ENCODE data around the gene GCKR. TPM values are rescaled to one million over a fixed set of nuclear protein-coding genes. Genes with fewer than 3 reads are reported as not detected.

Gene GCKR
- total RNA-seq, 1 donor from 2014 or later, result not detected

DNA sequence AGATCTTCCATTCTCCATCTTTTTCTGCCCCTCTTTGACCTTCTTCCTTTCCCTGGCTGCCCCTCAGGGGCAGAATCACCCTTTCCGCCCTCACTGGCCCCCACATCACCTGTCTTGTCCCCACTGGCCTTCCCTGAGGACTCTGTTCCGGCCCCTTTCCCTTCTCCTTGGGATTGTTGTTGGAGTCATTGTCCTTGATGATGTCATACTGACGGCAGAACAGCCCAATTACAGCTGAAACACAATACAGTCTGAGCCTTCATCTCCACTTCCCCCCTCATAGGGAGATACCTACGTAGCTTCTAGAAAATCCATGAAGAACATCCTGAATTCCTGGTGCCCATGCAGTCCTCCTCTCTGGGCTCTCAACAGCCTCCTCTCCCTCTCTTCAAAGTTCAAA, 4.1 kb upstream of the GCKR start:
- no peaks in the 10 kb centered on the region for H3K9me3 Mint-ChIP-seq
- H3K4me3 Mint-ChIP-seq, result no peak overlapping the region
- TF ChIP-seq CTCF (IDR thresholded peaks at IDR 0.05; ENCODE audit: unreplicated experiment), result no peak
- H3K27ac Mint-ChIP-seq, result no peak overlapping the region
- H3K27me3 Mint-ChIP-seq (ENCODE audit: low read depth), result peaks cover 37% of the 10 kb centered on the region
- DNase-seq (ENCODE audit: low spot score in 2 of 2, unreplicated experiment in 2 of 2), result no peak
- peaks cover 30% of the 10 kb centered on the region for H3K4me1 Mint-ChIP-seq
- no peaks in the 10 kb centered on the region for H3K36me3 Mint-ChIP-seq

GRCh38 chr2:27493948-27494283, 2.7 kb upstream of the GCKR start:
- H3K27ac Mint-ChIP-seq, result no peak overlapping the region
- TF ChIP-seq CTCF (IDR thresholded peaks at IDR 0.05; ENCODE audit: unreplicated experiment), result no peak
- H3K27me3 Mint-ChIP-seq (ENCODE audit: low read depth), result peaks cover 50% of the 10 kb centered on the region
- no peak for DNase-seq (ENCODE audit: low spot score in 2 of 2, unreplicated experiment in 2 of 2)
- peak overlapping the region; percentile 66 for H3K4me3 Mint-ChIP-seq
- H3K4me1 Mint-ChIP-seq, result peaks cover 25% of the 10 kb centered on the region
- H3K36me3 Mint-ChIP-seq, result no peaks in the 10 kb centered on the region
- H3K9me3 Mint-ChIP-seq, result no peaks in the 10 kb centered on the region

GRCh38 chr2:27494284-27494943, 2.2 kb upstream of the GCKR start:
- peaks cover 21% of the 10 kb centered on the region for H3K4me1 Mint-ChIP-seq
- no peak for DNase-seq (ENCODE audit: low spot score in 2 of 2, unreplicated experiment in 2 of 2)
- H3K27ac Mint-ChIP-seq, result no peak overlapping the region
- H3K36me3 Mint-ChIP-seq, result no peaks in the 10 kb centered on the region
- H3K9me3 Mint-ChIP-seq, result no peaks in the 10 kb centered on the region
- H3K4me3 Mint-ChIP-seq, result peak overlapping the region; percentile 66
- peaks cover 55% of the 10 kb centered on the region for H3K27me3 Mint-ChIP-seq (ENCODE audit: low read depth)
- no peak for TF ChIP-seq CTCF (IDR thresholded peaks at IDR 0.05; ENCODE audit: unreplicated experiment)

DNA sequence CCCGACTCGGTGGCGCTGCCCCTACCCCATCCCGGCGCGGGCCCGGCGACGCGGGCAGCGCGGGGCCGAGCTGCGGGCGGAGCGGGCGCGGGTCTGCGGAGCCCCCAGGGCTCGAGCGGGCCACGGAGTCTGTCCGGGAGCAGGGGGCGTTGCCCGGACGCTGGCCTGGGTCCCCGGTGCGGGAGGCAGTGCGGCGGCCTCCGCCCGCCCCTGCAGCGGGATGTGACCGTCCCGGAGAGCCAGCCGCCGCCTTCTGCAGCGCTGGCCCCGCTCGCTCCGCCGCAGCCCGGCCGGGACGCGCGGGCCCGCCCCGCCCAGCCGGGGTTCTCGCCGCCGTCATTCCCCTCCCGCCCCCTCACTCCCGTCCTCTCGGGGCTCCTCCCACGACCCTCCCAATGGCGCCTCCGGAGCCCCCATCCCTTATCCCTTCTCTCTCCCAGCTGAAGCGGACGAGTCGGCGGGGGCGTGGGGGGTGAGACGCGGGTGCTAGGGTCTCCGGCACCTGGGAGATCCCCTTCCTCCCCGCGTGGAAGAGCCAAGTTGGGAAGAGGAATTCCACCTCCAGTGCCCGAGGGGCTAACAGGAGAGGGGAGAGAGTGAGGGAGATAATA, 1.6 kb upstream of the GCKR start, which contains the start of gene FNDC4:
Gene FNDC4 (minus strand): TSS at position 257 of the 611 bp plus-strand sequence. CDS start 521 bp downstream, outside the sequence.
- no peak for TF ChIP-seq CTCF (IDR thresholded peaks at IDR 0.05; ENCODE audit: unreplicated experiment)
- peak within 1 kb of the TSS; percentile 77 for H3K27ac Mint-ChIP-seq
- peak in 1 of 2 experiments; percentile 63 for DNase-seq (ENCODE audit: low spot score in 2 of 2, unreplicated experiment in 2 of 2)
- no peaks in the 10 kb centered on the region for H3K9me3 Mint-ChIP-seq
- peak within 1 kb of the TSS; percentile 91 for H3K4me3 Mint-ChIP-seq
- H3K27me3 Mint-ChIP-seq (ENCODE audit: low read depth), result peaks cover 58% of the 10 kb centered on the region
- peaks cover 15% of the 10 kb centered on the region for H3K4me1 Mint-ChIP-seq
- H3K36me3 Mint-ChIP-seq, result no peaks in the 10 kb centered on the region

DNA sequence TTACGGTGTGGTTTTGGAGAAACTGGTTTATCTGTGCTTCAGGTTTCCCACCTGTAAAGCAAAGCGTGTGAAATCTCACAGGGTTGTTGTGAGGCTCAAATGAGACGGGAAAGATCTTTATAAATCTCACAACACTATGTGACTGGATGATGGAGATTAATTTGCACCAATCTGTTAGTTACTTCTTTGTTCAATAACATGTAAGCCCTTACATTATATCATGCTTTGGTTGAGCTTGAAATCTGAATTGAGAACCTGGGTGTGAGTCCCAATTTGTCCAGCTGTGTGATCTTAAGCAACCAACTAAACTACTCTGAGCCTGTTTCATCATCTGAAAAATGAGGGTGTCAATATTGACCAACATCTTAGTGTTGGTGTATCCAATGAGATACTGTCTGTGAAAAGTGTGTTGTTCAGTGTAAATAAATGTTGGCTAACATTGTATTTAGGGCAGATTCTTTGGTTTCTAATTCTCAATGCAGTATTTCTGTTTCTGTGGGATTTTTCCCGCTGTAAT, 741 bp upstream of the GCKR start:
- peak overlapping the region; percentile 91 for H3K4me3 Mint-ChIP-seq
- no peak overlapping the region for H3K27ac Mint-ChIP-seq
- H3K27me3 Mint-ChIP-seq (ENCODE audit: low read depth), result peaks cover 62% of the 10 kb centered on the region
- H3K36me3 Mint-ChIP-seq, result no peaks in the 10 kb centered on the region
- TF ChIP-seq CTCF (IDR thresholded peaks at IDR 0.05; ENCODE audit: unreplicated experiment), result no peak
- no peaks in the 10 kb centered on the region for H3K9me3 Mint-ChIP-seq
- H3K4me1 Mint-ChIP-seq, result peaks cover 13% of the 10 kb centered on the region
- no peak for DNase-seq (ENCODE audit: low spot score in 2 of 2, unreplicated experiment in 2 of 2)
